ENCODE results near the gene UBASH3A. TPM values are rescaled to one million over a fixed set of nuclear protein-coding genes. Genes with fewer than 3 reads are reported as not detected.
"Not testable (repeated sequence)": the region's sequence is repeated elsewhere in the genome, so short reads cannot be mapped to it uniquely, and the experiment has no call there.

The UBASH3A gene
- total RNA-seq, 1 donor from 2014 or later: not detected

DNA sequence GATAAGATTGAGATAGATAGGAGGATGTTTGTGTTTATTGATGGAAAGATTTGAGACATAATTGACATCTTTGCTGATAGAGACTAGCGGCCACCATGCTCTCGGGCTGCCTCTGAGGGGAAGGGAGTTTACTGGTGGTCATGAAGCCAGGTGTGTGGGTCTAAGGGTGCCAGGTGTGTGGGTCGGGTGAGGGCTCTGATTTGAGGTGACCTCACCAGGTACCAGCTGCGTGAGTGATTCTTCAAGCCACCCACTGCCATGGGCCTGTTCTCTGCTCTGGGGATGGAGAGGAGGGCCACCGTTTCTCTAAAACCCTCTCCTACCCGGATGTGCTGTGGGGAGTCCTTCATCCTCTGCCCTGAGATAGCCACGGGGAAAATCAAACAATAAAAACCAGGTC is 3.2 kb downstream of the UBASH3A start:
- Mint-ChIP-seq H3K9me3 (ENCODE audit: unreplicated experiment) (peaks cover 2% of the 10 kb centered on the region), H3K27ac (ENCODE audit: unreplicated experiment) (no peak overlapping the region), H3K27me3 (ENCODE audit: unreplicated experiment) (peaks cover 2% of the 10 kb centered on the region), H3K36me3 (ENCODE audit: unreplicated experiment) (peaks cover 2% of the 10 kb centered on the region), H3K4me1 (ENCODE audit: low read depth, unreplicated experiment) (peaks cover 2% of the 10 kb centered on the region), H3K4me3 (ENCODE audit: unreplicated experiment) (no peak overlapping the region)
- TF ChIP-seq, protein P1, sequence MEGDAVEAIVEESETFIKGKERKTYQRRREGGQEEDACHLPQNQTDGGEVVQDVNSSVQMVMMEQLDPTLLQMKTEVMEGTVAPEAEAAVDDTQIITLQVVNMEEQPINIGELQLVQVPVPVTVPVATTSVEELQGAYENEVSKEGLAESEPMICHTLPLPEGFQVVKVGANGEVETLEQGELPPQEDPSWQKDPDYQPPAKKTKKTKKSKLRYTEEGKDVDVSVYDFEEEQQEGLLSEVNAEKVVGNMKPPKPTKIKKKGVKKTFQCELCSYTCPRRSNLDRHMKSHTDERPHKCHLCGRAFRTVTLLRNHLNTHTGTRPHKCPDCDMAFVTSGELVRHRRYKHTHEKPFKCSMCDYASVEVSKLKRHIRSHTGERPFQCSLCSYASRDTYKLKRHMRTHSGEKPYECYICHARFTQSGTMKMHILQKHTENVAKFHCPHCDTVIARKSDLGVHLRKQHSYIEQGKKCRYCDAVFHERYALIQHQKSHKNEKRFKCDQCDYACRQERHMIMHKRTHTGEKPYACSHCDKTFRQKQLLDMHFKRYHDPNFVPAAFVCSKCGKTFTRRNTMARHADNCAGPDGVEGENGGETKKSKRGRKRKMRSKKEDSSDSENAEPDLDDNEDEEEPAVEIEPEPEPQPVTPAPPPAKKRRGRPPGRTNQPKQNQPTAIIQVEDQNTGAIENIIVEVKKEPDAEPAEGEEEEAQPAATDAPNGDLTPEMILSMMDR (IDR thresholded peaks at IDR 0.05; ENCODE audit: partially characterized antibody, unreplicated experiment): no peak
- DNase-seq: no peak

DNA sequence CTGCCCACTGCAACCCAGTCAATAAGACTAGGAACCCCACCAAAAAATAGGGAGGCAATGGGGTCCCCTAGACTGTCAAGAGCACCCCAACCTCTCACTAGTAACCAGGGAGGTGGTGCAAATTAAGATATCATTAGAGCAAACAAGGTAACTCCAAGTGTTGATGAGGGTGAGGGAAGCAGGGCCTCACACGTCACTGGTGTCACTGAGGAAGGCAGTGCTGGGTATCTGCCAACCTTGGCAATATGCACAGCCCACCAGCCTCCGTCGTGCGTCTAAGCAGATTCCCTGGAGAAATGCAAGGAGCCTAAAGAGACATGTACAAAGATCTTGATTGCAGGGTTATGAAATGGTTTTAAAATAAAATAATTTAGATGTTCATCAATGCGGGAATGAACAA is 3.8 kb downstream of the UBASH3A start:
- Mint-ChIP-seq H3K4me3 (ENCODE audit: unreplicated experiment) (no peak overlapping the region), H3K36me3 (ENCODE audit: unreplicated experiment) (no peaks in the 10 kb centered on the region), H3K4me1 (ENCODE audit: low read depth, unreplicated experiment) (peaks cover 4% of the 10 kb centered on the region), H3K9me3 (ENCODE audit: unreplicated experiment) (no peaks in the 10 kb centered on the region), H3K27me3 (ENCODE audit: unreplicated experiment) (peaks cover 2% of the 10 kb centered on the region), H3K27ac (ENCODE audit: unreplicated experiment) (no peak overlapping the region)
- TF ChIP-seq, protein P1 (IDR thresholded peaks at IDR 0.05; ENCODE audit: partially characterized antibody, unreplicated experiment): no peak
- DNase-seq: no peak

DNA sequence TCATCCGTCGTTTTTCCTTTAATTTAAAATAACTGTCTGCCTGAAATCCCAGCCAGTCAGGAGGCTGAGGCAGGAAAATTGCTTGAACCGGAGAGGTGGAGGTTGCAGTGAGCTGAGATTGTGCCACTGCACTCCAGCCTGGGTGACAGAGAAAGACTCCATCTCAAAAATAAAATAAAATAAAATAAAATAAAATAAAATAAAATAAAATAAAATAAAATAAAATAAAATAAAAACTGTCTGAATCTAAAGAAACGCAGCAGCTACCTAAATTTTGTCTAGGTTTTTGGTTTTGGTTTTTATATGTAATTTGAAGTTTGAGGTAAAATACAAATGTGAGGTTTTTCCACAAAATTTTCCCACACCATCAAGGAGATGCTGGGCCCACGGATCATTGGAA is 5.0 kb downstream of the UBASH3A start:
- not testable (repeated sequence) for H3K36me3 Mint-ChIP-seq (ENCODE audit: unreplicated experiment); H3K4me1 Mint-ChIP-seq (ENCODE audit: low read depth, unreplicated experiment); DNase-seq; H3K9me3 Mint-ChIP-seq (ENCODE audit: unreplicated experiment); H3K27ac Mint-ChIP-seq (ENCODE audit: unreplicated experiment); H3K27me3 Mint-ChIP-seq (ENCODE audit: unreplicated experiment); H3K4me3 Mint-ChIP-seq (ENCODE audit: unreplicated experiment)

DNA sequence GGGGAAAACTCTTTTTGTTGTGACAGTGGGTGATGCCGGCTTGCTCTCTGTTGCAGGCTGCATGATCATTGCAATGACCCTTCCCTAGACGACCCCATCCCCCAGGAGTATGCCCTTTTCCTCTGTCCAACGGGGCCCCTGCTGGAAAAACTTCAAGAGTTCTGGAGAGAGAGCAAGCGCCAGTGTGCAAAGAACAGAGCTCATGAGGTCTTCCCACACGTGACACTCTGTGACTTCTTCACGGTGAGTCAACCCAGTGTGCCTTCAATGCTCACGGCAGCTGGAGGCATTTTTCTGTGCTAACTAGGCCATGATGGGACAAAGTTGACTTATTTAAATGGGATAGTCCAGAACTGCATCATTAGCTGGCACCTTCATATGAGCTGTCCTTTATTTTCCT is 5.7 kb downstream of the UBASH3A start:
- Mint-ChIP-seq H3K4me3 (ENCODE audit: unreplicated experiment) (no peak overlapping the region), H3K4me1 (ENCODE audit: low read depth, unreplicated experiment) (peaks cover 6% of the 10 kb centered on the region), H3K27me3 (ENCODE audit: unreplicated experiment) (peaks cover 8% of the 10 kb centered on the region), H3K36me3 (ENCODE audit: unreplicated experiment) (no peaks in the 10 kb centered on the region), H3K27ac (ENCODE audit: unreplicated experiment) (no peak overlapping the region), H3K9me3 (ENCODE audit: unreplicated experiment) (no peaks in the 10 kb centered on the region)
- TF ChIP-seq, protein P1 (IDR thresholded peaks at IDR 0.05; ENCODE audit: partially characterized antibody, unreplicated experiment): no peak
- DNase-seq: no peak

DNA sequence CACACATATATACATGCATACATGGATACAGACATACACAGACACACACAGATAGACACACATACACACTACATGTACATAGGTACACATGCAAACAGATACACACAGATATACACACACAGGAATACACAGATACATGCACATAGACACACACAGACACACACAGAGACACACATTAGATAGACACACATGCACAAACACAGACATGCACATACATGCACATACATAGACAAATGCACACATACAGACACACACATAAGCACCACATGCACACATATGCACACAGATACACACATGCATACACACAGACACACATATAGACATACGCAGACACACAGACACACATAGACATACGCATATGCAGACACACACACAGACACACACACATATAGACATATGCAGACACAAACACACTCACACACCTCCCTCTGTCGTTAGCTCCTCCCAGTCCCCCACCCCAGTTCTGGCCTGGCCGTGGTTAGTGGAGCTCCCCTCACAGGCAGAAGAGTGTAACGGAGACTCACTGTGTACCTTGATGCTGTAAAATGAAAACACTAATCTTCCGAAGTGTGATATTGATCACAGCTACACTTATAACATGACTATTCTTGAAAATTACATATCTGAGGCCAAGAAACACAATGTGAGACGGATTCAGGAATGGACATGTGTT is 7.6 kb downstream of the UBASH3A start:
- H3K36me3 Mint-ChIP-seq (ENCODE audit: unreplicated experiment): no peaks in the 10 kb centered on the region
- H3K4me3 Mint-ChIP-seq (ENCODE audit: unreplicated experiment): no peak overlapping the region
- TF ChIP-seq, protein P1 (IDR thresholded peaks at IDR 0.05; ENCODE audit: partially characterized antibody, unreplicated experiment): no peak
- H3K27ac Mint-ChIP-seq (ENCODE audit: unreplicated experiment): no peak overlapping the region
- H3K27me3 Mint-ChIP-seq (ENCODE audit: unreplicated experiment): peaks cover 9% of the 10 kb centered on the region
- peak; percentile 57 for DNase-seq
- peaks cover 9% of the 10 kb centered on the region for H3K4me1 Mint-ChIP-seq (ENCODE audit: low read depth, unreplicated experiment)
- H3K9me3 Mint-ChIP-seq (ENCODE audit: unreplicated experiment): no peaks in the 10 kb centered on the region
